HPDE6-E6E7 (cell line): ENCODE results near the gene NME5.
"Not testable (repeated sequence)": the region's sequence is repeated elsewhere in the genome, so short reads cannot be mapped to it uniquely, and the experiment has no call there.

Experiments used
- DNase-seq: peaks from one replicate; pipeline ENCODE4 v3.0.0; 2011; ENCODE audit warnings: missing footprints; ENCODE audit errors: extremely low spot score

Gene NME5

DNA sequence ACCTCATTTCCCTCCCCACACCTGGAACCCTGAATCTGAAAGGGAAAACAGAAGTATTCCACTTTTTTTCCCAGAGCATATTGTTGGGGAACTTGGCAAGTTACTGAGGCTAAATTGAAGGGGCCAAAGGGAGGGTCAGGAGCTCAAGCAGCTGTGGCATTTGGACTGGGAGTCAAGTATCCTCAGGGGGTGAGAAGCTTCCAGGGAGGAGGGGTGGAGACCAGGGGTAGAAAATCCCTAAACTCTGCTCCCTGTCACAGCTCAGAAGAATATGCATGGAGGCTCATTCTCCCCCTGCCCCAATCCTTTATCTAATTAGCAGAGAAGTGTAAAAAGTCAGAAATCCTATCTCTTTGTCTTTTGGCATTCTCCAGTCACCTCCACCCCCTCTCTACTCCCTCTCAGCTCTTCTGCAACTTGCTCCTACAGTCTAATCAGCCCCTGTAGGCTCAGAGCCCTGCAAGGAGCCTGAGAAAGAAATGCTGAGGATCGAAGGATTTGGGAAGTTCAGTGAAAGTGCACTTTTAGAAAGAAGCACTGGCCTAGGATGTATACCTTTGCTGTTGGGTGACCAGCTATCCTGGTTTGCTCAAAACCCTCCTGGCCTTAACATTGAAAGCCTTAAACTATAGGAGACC lies 61.1 kb downstream of the NME5 start:
- DNase-seq: no peak

DNA sequence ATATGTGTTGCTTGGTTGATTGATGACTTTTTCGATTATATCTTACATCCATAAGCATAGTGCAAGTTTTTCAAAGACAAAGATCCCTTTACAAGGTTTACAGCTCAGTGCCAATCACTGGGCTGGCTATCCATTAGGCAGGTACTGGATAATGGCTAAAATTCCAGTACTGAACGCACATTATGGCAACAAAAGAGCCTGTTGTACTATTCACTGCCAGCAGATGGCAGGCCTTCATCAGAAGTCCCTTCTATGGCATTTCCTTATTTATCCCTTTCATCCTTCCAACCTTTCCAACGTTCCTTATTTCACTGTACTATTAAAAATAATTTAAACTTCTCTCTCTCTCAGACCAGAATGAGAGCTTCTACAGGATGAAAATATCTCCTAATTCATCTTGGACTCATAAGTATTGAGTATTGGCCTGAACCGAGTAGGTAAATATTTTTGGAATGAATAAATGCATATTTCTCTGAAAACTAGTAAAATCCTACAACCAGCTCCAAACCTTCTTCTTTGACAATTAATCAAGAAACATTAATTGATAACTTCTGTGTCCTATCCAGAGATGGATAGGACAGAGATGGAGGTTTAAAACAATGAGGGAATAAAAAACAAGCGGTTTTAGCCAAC lies 62.0 kb downstream of the NME5 start:
- peak; percentile 42 for DNase-seq

DNA sequence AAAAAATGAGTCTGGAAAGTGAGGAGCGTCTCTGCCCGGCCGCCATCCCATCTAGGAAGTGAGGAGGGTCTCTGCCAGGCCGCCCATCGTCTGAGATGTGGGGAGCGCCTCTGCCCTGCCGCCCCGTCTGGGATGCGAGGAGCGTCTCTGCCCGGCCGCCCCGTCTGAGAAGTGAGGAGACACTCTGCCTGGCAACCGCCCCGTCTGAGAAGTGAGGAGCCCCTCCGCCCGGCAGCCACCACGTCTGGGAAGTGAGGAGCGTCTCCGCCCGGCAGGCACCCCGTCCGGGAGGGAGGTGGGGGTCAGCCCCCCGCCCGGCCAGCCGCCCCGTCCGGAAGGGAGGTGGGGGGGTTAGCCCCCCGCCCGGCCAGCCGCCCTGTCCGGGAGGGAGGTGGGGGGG lies 69.2 kb downstream of the NME5 start:
- not testable (repeated sequence) for DNase-seq

DNA sequence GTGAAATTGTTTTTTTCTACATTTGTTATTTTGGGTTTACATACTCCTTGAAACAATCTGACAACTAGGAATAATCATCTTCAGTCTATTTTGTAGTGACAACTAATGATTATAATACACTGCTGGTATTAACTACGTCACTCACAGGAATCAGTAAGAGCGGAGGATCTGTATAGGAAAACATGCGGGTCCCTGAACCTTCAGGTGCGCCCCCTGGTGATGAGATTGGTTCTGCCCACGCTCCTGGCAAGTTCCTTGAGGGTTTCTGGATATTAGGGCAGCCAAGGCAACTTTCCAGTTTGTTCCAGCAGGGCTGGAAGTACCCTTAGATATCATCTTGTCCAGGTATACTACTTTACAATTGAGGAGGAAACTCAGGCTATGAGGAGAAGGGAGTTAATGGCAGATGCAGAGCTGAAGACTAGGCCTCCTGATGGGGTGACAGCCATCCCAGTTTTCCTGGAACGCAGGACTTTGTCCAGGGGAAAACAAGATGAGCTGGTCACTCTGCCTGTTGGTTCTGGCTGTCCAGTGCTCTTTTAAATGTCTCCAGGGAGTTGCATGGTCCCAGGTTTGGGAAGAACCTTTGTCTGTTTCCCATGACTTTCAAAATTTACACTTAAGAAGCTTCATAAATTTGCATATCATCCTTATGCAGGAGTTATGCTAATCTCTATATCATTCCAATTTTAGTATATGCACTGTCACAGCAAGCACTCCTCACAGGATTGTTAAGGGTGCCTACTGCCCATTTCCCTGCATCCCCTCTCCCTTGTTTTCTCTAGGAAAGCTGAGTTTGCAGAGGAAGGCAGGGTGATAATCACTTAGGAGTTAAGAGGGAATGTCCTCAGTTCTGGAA lies 70.3 kb downstream of the NME5 start:
- DNase-seq: peak; percentile 72

GRCh38 chr5:138067945-138068344 lies 71.3 kb downstream of the NME5 start:
- no peak for DNase-seq
